HG02981 (cell line): ENCODE data around the gene XKRX.

Experiments
- ATAC-seq: cut with Tn5 transposase; IDR thresholded peaks from one replicate; pipeline ENCODE4 v1.9.1; 2021; ENCODE audit warnings: mild to moderate bottlenecking, moderate library complexity; ENCODE audit not compliant: unreplicated experiment

XKRX gene

DNA sequence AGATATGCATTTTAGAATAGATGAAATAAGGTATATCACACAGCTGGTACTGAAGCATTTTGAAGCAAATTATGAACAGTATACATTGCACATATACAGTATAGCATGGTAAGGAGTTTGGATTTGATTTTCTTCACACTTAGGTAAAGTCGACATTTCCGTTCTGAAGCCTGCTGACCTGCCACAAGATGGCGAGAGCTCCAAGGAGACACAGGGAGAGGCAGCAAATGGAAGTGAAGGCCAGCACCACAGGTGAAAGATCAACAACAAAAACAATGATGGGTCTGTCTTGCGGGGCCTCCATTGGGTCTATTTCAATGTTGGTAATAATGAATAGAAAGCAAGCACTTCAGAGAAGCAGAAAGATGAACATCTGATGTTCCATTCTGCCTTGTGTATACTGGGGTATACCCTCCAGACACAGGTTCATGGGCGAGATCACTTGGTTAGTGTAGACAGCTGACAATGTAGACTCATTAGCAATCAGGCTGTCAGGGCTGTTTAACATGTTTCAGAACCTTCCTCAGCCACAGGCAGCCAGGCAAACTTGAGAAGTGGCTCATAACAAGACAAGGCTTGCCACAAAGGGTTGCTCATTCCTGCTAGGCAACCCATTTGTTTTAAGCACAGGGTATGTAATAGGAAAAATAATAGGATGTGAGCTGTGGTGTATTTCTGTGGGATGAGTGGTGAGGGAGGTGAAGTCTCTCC lies 33.2 kb downstream of the XKRX start:
- no peak for ATAC-seq

DNA sequence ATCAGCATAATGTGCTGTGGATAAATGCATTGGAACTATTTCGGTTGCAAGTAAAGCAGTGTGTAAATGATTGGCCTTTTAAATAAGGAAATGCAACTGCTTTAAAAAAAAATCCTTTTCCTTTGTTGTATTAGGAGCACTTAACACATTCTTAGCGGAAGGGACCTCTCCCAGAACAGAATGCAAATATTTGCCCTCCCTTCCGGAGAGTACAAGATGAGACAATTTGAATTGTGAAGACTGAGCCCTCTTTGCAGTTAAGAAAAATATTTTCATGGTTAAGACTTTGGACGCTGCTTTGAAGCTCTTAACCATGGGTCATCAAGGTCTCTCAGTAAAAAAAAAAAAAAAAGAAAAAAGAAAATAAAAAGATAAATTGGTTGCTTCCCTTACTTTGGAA lies 45.1 kb downstream of the XKRX start:
- no peak for ATAC-seq

- no peak for ATAC-seq
Observed at GRCh38 chrX:100880368-100880767, 48.3 kb downstream of the XKRX start.

- ATAC-seq: no peak
Observed at GRCh38 chrX:100874325-100874724, 54.4 kb downstream of the XKRX start, which contains the start of gene NOX1. Gene NOX1 (minus strand): TSS chrX:100874359. CDS start chrX:100874139, 220 bp downstream.

GRCh38 chrX:100871594-100872560 lies 56.8 kb downstream of the XKRX start:
- ATAC-seq: no peak

DNA sequence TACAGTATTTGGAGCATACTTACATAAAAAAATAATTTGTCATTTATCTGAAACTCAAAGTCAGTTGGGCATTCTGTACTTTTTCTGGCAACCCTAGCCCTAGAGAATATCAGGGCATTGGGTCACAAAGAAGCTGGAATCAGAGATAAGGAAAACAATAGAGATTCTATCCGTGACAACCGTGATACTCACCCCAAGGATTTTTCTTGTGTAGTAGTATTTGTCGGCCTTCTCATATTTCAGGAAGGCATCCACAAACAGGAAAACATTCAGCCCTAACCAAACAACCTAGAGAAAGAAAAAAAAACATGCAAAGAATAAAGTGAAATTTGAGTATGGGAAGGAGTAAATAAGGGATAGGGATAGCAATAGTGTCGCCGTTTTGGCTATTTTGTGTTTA lies 58.2 kb downstream of the XKRX start:
- no peak for ATAC-seq

GRCh38 chrX:100868273-100868672 lies 60.4 kb downstream of the XKRX start:
- ATAC-seq: no peak

DNA sequence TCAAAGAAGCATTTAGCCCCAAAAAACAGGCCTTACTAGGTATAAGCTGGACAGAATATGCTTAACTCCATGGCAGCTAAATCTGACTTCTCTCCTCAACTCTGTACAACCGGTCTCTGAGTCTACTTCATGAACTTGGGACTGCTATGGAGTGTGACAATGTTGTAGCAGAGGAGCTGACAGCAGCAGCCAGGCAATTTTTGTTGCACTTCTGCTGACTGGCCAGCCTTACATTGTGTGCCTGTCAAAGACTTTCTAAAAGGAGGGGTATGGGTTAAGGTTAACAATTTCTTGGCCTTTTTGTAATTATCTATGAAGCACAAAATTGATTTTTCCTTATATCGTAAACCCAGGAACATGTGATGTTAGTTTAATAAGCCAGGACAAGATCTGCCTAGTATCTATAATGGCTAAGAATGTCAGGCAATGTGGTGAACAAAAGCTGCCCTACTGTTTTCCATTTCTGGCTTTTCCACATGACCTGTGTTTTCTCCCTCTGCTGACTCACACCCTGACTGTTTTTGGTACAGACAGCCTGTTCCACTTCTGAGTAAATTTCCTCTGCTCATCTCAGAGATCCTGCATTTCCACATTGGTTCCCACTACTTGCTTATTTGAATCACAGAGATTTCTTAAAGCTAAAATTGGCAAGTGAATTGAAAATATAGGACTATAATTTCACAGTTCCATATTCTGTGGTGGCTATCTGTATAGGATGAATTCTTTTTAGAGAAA lies 63.9 kb downstream of the XKRX start:
- no peak for ATAC-seq
